Astrocyte (in vitro differentiated cells and primary cell): ENCODE results near the gene KCNC4. TPM values are rescaled to one million over a fixed set of nuclear protein-coding genes. Genes with fewer than 3 reads are reported as not detected.

Experiments used
- DNase-seq: peaks from one replicate; pipeline ENCODE4 v3.0.0-alpha.2; 2010; ENCODE audit warnings: low read depth
- FAIRE-seq: peaks from 2 replicates; lab custom pipeline; 2011; peaks lifted over from hg19 to GRCh38; lab: Jason Lieb, UNC
- H2AFZ ChIP-seq: 2 replicates; pipeline ENCODE4 v1.6.0; 2012; ENCODE audit warnings: low read depth, low read length, inconsistent platforms
- H3K27ac ChIP-seq: 2 replicates; pipeline ENCODE4 v1.5.1; 2011; ENCODE audit warnings: low read depth, low read length, inconsistent platforms
- H3K27me3 ChIP-seq: 2 replicates; pipeline ENCODE4 v1.6.0; 2011; ENCODE audit warnings: low read length, inconsistent platforms; ENCODE audit not compliant: insufficient read depth
- H3K36me3 ChIP-seq: 2 replicates; pipeline ENCODE4 v1.5.1; 2011; ENCODE audit warnings: low read length, inconsistent platforms; ENCODE audit not compliant: insufficient read depth
- H3K4me1 ChIP-seq: 2 replicates; pipeline ENCODE4 v1.5.1; 2011; ENCODE audit warnings: low read length, inconsistent platforms; ENCODE audit not compliant: insufficient read depth
- H3K4me2 ChIP-seq: 2 replicates; pipeline ENCODE4 v1.6.0; 2012; ENCODE audit warnings: low read length, inconsistent platforms
- H3K4me3 ChIP-seq: 2 replicates; pipeline ENCODE4 v1.5.1; 2011; ENCODE audit warnings: low read depth, mild to moderate bottlenecking, low read length, inconsistent platforms; ENCODE audit not compliant: insufficient read depth
- H3K79me2 ChIP-seq: 2 replicates; pipeline ENCODE4 v1.6.0; 2012; ENCODE audit warnings: mild to moderate bottlenecking, low read length, inconsistent platforms; ENCODE audit not compliant: insufficient read depth
- H3K9ac ChIP-seq: 2 replicates; pipeline ENCODE4 v1.6.0; 2012; ENCODE audit warnings: mild to moderate bottlenecking, low read length, inconsistent platforms
- H3K9me3 ChIP-seq: 2 replicates; pipeline ENCODE4 v1.5.1; 2012; ENCODE audit warnings: low read depth, mild to moderate bottlenecking, low read length, inconsistent platforms; ENCODE audit not compliant: insufficient read depth
- H4K20me1 ChIP-seq: 2 replicates; pipeline ENCODE4 v1.6.0; 2012; ENCODE audit warnings: low read length, inconsistent platforms; ENCODE audit not compliant: insufficient read depth
- H3K27ac Mint-ChIP-seq: one replicate; pipeline ENCODE4 v1.8.0; 2021; ENCODE audit warnings: mild to moderate bottlenecking, mixed read lengths; ENCODE audit not compliant: unreplicated experiment
- H3K27me3 Mint-ChIP-seq: one replicate; pipeline ENCODE4 v1.8.0; 2021; ENCODE audit warnings: low read depth, mixed read lengths; ENCODE audit not compliant: unreplicated experiment
- H3K36me3 Mint-ChIP-seq: one replicate; pipeline ENCODE4 v1.8.0; 2021; ENCODE audit warnings: low read depth, mixed read lengths; ENCODE audit not compliant: unreplicated experiment
- H3K4me1 Mint-ChIP-seq: one replicate; pipeline ENCODE4 v1.8.0; 2021; ENCODE audit warnings: low read depth, mixed read lengths; ENCODE audit not compliant: unreplicated experiment
- H3K4me3 Mint-ChIP-seq: one replicate; pipeline ENCODE4 v1.8.0; 2021; ENCODE audit warnings: mild to moderate bottlenecking, moderate library complexity, mixed read lengths; ENCODE audit not compliant: unreplicated experiment
- H3K9me3 Mint-ChIP-seq: one replicate; pipeline ENCODE4 v1.8.0; 2021; ENCODE audit warnings: mild to moderate bottlenecking, mixed read lengths; ENCODE audit not compliant: unreplicated experiment
- EZH2 ChIP-seq: IDR thresholded peaks from 2 replicates; pipeline ENCODE4 v1.6.1; 2012; ENCODE audit warnings: mild to moderate bottlenecking, low read length, inconsistent platforms; ENCODE audit not compliant: insufficient read depth
- total RNA-seq: library from RNA; stranded (reverse); gene quantifications from 2 replicates; pipeline ENCODE4 v1.2.1, GENCODE V29; 2021
- TF ChIP-seq, protein P1 (sequence below): IDR thresholded peaks from 2 replicates; pipeline ENCODE4 v1.5.1; 2011; ENCODE audit warnings: low read depth, mild to moderate bottlenecking, inconsistent platforms, low read length, moderate library complexity; ENCODE audit not compliant: insufficient read depth

Gene KCNC4
- total RNA-seq, 1 donor from 2014 or later, result 2.6 TPM

DNA sequence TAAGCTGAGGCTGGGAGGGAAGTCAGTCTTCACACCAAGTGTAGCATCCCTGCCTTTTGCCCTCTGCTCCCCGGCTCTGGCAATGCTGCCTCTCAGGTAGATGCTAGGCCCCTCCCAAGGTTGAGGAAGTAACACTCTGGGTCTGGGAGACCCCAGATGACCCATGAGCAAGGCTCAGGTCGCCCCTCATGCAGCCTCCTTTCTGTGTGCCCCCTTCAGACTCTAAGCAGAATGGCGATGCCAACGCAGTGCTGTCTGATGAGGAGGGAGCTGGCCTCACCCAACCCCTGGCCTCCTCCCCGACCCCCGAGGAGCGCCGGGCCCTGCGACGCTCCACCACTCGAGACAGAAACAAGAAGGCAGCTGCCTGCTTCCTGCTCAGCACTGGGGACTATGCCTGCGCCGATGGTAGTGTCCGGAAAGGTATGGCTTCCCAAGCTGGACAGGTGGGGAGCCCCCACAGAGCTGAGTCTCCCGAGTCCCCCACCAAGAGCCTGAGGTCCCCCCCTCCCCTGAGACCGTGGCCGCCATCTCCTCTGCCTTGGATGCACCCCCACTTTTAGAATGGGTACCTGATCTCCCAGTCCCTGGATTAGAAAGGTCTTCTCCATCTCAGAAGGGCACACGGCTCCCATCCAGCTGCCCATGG, 15.8 kb downstream of the KCNC4 start:
- Mint-ChIP-seq H3K36me3 (peaks cover 8% of the 10 kb centered on the region), H3K27ac (no peak overlapping the region), H3K4me3 (no peak overlapping the region), H3K9me3 (peaks cover 5% of the 10 kb centered on the region), H3K4me1 (peaks cover 7% of the 10 kb centered on the region), H3K27me3 (peaks cover 62% of the 10 kb centered on the region)
- DNase-seq (no peak), FAIRE-seq (no peak)
- TF ChIP-seq, protein P1, sequence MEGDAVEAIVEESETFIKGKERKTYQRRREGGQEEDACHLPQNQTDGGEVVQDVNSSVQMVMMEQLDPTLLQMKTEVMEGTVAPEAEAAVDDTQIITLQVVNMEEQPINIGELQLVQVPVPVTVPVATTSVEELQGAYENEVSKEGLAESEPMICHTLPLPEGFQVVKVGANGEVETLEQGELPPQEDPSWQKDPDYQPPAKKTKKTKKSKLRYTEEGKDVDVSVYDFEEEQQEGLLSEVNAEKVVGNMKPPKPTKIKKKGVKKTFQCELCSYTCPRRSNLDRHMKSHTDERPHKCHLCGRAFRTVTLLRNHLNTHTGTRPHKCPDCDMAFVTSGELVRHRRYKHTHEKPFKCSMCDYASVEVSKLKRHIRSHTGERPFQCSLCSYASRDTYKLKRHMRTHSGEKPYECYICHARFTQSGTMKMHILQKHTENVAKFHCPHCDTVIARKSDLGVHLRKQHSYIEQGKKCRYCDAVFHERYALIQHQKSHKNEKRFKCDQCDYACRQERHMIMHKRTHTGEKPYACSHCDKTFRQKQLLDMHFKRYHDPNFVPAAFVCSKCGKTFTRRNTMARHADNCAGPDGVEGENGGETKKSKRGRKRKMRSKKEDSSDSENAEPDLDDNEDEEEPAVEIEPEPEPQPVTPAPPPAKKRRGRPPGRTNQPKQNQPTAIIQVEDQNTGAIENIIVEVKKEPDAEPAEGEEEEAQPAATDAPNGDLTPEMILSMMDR, result no peak
- TF ChIP-seq EZH2, result no peak
- H3K36me3 ChIP-seq, result no peaks in the 10 kb centered on the region
- H3K79me2 ChIP-seq, result no peaks in the 10 kb centered on the region
- H3K4me3 ChIP-seq, result no peak overlapping the region
- H3K4me2 ChIP-seq, result no peak overlapping the region
- H2AFZ ChIP-seq, result no peak overlapping the region
- no peaks in the 10 kb centered on the region for H3K4me1 ChIP-seq
- no peaks in the 10 kb centered on the region for H4K20me1 ChIP-seq
- no peaks in the 10 kb centered on the region for H3K27me3 ChIP-seq
- no peak overlapping the region for H3K27ac ChIP-seq
- H3K9me3 ChIP-seq, result no peaks in the 10 kb centered on the region
- no peak overlapping the region for H3K9ac ChIP-seq

DNA sequence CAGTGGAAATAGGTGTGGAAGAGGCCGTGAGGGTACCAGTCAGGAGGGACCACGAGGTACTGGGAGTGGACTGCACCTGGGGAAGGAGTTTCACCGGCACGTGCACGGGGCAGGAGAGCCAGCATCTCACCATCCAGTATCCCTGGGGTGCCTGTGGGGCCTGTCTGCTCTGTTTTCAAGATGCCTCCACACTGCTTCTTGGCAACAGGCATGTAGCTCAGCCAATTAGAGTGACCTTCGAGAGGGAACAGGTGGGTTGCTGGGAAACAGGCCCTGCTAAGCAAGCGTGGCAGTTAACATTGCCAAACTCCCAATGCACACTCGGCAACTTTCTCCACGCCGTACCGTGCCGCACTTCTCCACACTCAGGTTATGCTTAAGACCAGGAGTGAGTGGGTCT, 17.7 kb downstream of the KCNC4 start:
- peaks cover 7% of the 10 kb centered on the region for H3K4me1 Mint-ChIP-seq
- H3K9me3 Mint-ChIP-seq, result peaks cover 5% of the 10 kb centered on the region
- DNase-seq (no peak), FAIRE-seq (no peak)
- Histone ChIP-seq H3K79me2 (no peaks in the 10 kb centered on the region), H3K36me3 (no peaks in the 10 kb centered on the region), H3K9ac (no peak overlapping the region), H3K4me1 (no peaks in the 10 kb centered on the region), H3K9me3 (peaks cover 5% of the 10 kb centered on the region), H3K27me3 (no peaks in the 10 kb centered on the region), H4K20me1 (no peaks in the 10 kb centered on the region), H3K4me3 (no peak overlapping the region), H3K4me2 (no peak overlapping the region), H2AFZ (no peak overlapping the region), H3K27ac (no peak overlapping the region)
- H3K27ac Mint-ChIP-seq, result no peak overlapping the region
- H3K36me3 Mint-ChIP-seq, result peaks cover 9% of the 10 kb centered on the region
- peaks cover 49% of the 10 kb centered on the region for H3K27me3 Mint-ChIP-seq
- TF ChIP-seq, protein P1, result no peak
- TF ChIP-seq EZH2, result no peak
- no peak overlapping the region for H3K4me3 Mint-ChIP-seq

DNA sequence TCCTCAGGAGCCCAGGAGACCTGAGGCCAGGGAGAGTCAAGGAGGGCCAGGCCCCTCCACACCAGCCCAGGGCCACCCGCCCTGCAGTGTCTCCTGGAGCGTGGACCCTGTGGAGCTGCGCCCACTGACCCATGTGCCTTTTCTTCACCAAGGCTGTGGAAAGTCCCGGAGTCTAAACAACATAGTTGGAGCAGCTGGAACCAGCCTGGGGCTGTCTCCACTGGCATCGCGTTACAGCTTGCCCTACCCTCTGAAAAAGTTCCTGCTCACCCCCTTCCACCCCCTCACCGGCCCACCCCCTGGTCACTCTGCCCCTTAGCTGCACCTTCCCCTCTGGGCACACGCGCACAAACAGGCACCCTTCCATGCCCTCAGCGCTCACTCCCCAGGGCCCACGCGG, 18.3 kb downstream of the KCNC4 start:
- Histone ChIP-seq H3K36me3 (no peaks in the 10 kb centered on the region), H2AFZ (no peak overlapping the region), H3K79me2 (no peaks in the 10 kb centered on the region), H3K9me3 (peaks cover 6% of the 10 kb centered on the region), H3K4me2 (no peak overlapping the region), H4K20me1 (no peaks in the 10 kb centered on the region), H3K4me3 (no peak overlapping the region), H3K27ac (no peak overlapping the region), H3K4me1 (no peaks in the 10 kb centered on the region), H3K27me3 (no peaks in the 10 kb centered on the region), H3K9ac (no peak overlapping the region)
- Mint-ChIP-seq H3K4me1 (peaks cover 9% of the 10 kb centered on the region), H3K9me3 (peaks cover 5% of the 10 kb centered on the region), H3K27me3 (peaks cover 50% of the 10 kb centered on the region), H3K4me3 (no peak overlapping the region), H3K27ac (no peak overlapping the region), H3K36me3 (peaks cover 7% of the 10 kb centered on the region)
- FAIRE-seq, result no peak
- TF ChIP-seq, protein P1, result no peak
- TF ChIP-seq EZH2, result no peak
- DNase-seq, result no peak
